HFF-Myc (cell line): ENCODE measurements around the gene TSPAN14.

ENCODE experiments used
- DNase-seq: peaks from one replicate; pipeline ENCODE4 v3.0.0-alpha.2; 2011; ENCODE audit warnings: low read depth; ENCODE audit errors: extremely low read depth
- H3K4me3 ChIP-seq: replicated peaks from 2 replicates; pipeline ENCODE4 v1.5.1; 2011; ENCODE audit warnings: low read depth, mild to moderate bottlenecking, control low read depth, low read length
- TF ChIP-seq, protein P1 (sequence below): IDR thresholded peaks from 2 replicates; pipeline ENCODE4 v1.5.1; 2012; ENCODE audit warnings: mild to moderate bottlenecking, low read depth, low read length, control low read depth; ENCODE audit errors: missing control alignments

TSPAN14 gene

DNA sequence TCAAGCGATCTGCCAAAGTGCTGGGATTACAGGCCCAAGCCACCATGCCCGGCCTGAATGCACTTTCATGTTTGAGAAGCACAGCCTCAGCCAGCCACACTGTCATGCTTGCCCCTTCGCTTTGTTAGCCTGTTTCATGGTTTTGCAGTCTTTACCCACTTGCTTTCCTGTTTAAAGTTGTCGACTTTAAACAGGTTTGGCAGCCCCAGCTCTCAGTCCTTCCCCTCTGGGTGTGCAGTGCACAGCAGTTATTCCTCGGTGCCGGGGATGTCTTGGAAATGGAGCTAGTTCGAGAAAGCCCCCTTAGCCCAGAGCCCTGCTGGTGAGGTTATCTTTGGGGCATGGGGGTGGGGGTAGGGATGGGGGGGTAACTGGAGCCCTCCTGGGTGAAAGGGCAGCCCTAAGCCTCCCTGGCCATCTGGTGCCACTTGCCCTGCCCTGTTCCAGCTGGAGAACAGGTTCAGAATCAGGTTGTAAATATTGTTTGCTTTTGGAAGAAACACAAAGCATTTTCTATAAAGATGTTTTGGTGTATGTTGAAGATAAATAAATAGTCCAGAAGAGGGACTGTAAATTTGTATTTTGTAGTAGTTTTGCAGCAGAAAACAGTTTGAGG is 14.8 kb downstream of the TSPAN14 start:
- H3K4me3 ChIP-seq, result no peak overlapping the region
- TF ChIP-seq, protein P1, sequence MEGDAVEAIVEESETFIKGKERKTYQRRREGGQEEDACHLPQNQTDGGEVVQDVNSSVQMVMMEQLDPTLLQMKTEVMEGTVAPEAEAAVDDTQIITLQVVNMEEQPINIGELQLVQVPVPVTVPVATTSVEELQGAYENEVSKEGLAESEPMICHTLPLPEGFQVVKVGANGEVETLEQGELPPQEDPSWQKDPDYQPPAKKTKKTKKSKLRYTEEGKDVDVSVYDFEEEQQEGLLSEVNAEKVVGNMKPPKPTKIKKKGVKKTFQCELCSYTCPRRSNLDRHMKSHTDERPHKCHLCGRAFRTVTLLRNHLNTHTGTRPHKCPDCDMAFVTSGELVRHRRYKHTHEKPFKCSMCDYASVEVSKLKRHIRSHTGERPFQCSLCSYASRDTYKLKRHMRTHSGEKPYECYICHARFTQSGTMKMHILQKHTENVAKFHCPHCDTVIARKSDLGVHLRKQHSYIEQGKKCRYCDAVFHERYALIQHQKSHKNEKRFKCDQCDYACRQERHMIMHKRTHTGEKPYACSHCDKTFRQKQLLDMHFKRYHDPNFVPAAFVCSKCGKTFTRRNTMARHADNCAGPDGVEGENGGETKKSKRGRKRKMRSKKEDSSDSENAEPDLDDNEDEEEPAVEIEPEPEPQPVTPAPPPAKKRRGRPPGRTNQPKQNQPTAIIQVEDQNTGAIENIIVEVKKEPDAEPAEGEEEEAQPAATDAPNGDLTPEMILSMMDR, result no peak
- no peak for DNase-seq

DNA sequence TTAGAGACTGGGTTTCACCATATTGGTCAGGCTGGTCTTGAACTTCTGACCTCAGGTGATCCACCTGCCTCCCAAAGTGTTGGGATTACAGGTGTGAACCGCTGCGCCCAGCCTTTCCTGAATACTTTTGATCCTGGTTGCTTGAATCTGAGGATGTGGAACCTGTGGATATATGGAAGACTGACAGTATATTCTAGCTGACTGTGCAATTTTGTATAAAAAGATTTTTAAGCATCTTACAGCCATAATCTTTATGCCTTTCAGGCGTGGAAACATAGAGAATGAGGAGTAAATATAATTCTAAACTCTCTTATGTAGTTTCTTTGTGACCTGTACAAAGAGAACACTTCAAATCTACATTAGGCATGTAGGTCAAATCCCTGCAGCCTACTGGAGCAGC is 16.2 kb downstream of the TSPAN14 start:
- no peak overlapping the region for H3K4me3 ChIP-seq
- DNase-seq, result no peak
- TF ChIP-seq, protein P1, result no peak

- DNase-seq, result no peak
- H3K4me3 ChIP-seq, result no peak overlapping the region
- TF ChIP-seq, protein P1, result no peak
Observed at GRCh38 chr10:80471001-80471400, 16.9 kb downstream of the TSPAN14 start.

- no peak overlapping the region for H3K4me3 ChIP-seq
- TF ChIP-seq, protein P1, result no peak
- DNase-seq, result no peak
Observed at GRCh38 chr10:80471715-80472233, 17.7 kb downstream of the TSPAN14 start.

DNA sequence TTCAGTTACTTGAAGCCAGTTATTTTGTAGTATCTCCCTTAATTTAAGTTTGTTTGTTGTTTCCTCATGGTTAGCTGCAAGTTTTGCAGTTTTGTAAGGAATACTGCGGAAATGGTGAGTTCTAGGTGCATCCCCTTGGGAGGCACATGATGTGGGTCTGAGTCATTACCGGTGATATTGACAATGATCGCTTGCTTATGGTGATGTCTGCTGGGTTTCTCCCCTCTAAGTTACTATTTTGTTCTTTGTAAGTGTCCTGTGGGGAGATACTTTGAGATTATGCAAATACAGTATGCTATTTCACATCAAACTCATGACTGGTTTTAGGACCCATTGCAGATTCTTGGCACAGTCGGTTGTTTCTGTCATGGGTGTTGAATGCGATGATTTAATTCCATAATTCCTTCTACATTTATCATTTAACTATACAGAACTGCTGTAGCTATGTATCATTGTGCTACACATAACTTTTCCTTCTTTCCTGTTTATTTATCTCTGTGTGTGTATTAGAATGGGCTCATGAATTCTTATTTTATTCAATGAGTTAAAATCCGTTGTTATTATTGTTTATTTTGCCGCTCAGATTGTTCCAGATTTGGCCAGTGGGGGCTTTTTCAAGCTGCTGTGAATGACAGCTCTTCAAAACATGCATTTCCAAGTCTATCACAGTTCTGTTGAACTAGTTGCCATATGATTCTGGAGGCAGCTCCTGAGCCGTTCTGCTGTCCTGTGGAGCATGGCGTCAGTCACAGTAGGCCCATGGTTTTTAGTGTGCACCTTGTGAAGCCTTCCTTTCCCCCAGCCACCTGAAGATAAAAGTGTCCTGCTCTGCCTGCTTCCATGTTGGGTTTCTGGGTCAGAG is 18.4 kb downstream of the TSPAN14 start:
- H3K4me3 ChIP-seq, result no peak overlapping the region
- TF ChIP-seq, protein P1, result no peak
- no peak for DNase-seq

GRCh38 chr10:80473096-80473657 is 19.1 kb downstream of the TSPAN14 start:
- DNase-seq, result no peak
- no peak overlapping the region for H3K4me3 ChIP-seq
- TF ChIP-seq, protein P1, result no peak
